Measurements from ENCODE around the gene NELL2. TPM values are rescaled to one million over a fixed set of nuclear protein-coding genes. Genes with fewer than 3 reads are reported as not detected.

The NELL2 gene
- total RNA-seq, 6 donors from 2014 or later: 1.1 to 19.3 (median 4.2) TPM

DNA sequence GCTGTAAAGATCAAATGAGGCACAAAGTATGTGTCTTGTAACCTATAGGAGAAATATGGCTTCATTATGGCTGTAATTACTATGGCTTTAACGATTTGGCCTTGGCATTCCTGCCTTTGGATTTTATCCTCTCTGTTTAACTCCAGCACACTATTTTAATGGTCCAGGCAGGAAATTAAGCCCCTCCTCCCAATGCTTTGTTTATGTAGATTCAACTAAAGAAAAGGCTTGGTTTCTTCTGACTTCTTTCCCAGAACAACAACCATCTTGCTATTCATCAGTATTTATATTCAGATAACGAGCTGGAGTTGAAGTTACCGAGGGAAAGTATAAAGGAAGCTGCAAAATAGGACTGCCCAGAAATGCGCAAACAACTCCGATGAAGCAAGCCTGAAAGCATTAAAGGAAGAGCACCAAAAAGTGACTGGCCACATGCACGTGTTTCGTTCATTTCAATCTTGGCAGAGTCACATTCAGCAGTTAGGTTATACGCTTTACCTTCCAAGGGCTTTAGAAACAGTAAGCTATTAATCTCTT is 104.6 kb downstream of the NELL2 start:
- DNase-seq (no peak), ATAC-seq (ENCODE audit: low FRiP score in 2 of 2) (no peak)
- TF ChIP-seq EP300 (IDR thresholded peaks at IDR 0.05) (no peak), POLR2A (IDR thresholded peaks at IDR 0.05) (no peak), POLR2AphosphoS5 (IDR thresholded peaks at IDR 0.05) (no peak), CTCF (IDR thresholded peaks at IDR 0.05) (no peak)
- 63 to 71% methylated on average over 8 of the region's 8 CpGs for WGBS, 2 donors
- no peak overlapping the region for H3K27ac ChIP-seq
- H3K27me3 ChIP-seq: no peaks in the 10 kb centered on the region
- H3K4me1 ChIP-seq: no peaks in the 10 kb centered on the region
- no peaks in the 10 kb centered on the region for H3K36me3 ChIP-seq
- H3K4me3 ChIP-seq: no peak overlapping the region
- H3K9me3 ChIP-seq: no peaks in the 10 kb centered on the region

- no peaks in the 10 kb centered on the region for H3K9me3 ChIP-seq
- 90 to 96% methylated on average over 3 of the region's 3 CpGs for WGBS, 2 donors
- no peaks in the 10 kb centered on the region for H3K27me3 ChIP-seq
- H3K4me3 ChIP-seq: no peak overlapping the region
- no peaks in the 10 kb centered on the region for H3K36me3 ChIP-seq
- TF ChIP-seq POLR2AphosphoS5 (IDR thresholded peaks at IDR 0.05) (no peak), EP300 (IDR thresholded peaks at IDR 0.05) (no peak), POLR2A (IDR thresholded peaks at IDR 0.05) (no peak), CTCF (IDR thresholded peaks at IDR 0.05) (no peak)
- ATAC-seq (ENCODE audit: low FRiP score in 2 of 2): no peak
- no peak for DNase-seq
- H3K27ac ChIP-seq: no peak overlapping the region
- no peaks in the 10 kb centered on the region for H3K4me1 ChIP-seq
Observed at GRCh38 chr12:44765796-44766195, 110.3 kb downstream of the NELL2 start.

- no peaks in the 10 kb centered on the region for H3K9me3 ChIP-seq
- no peak overlapping the region for H3K4me3 ChIP-seq
- TF ChIP-seq POLR2A (IDR thresholded peaks at IDR 0.05) (no peak), POLR2AphosphoS5 (IDR thresholded peaks at IDR 0.05) (no peak)
- H3K36me3 ChIP-seq: no peaks in the 10 kb centered on the region
- WGBS, 2 donors: 68 to 89% methylated on average over 3 of the region's 3 CpGs
- DNase-seq (no peak), ATAC-seq (ENCODE audit: low FRiP score in 2 of 2) (no peak)
- H3K4me1 ChIP-seq: no peaks in the 10 kb centered on the region
- no peak overlapping the region for H3K27ac ChIP-seq
- H3K27me3 ChIP-seq: no peaks in the 10 kb centered on the region
Observed at GRCh38 chr12:44763021-44763420, 113.1 kb downstream of the NELL2 start.

GRCh38 chr12:44759289-44759688 is 116.8 kb downstream of the NELL2 start:
- H3K27ac ChIP-seq: no peak overlapping the region
- DNase-seq: no peak
- no peak overlapping the region for H3K4me3 ChIP-seq
- no peaks in the 10 kb centered on the region for H3K9me3 ChIP-seq
- no peak for ATAC-seq (ENCODE audit: low FRiP score in 2 of 2)
- no peaks in the 10 kb centered on the region for H3K4me1 ChIP-seq
- no peaks in the 10 kb centered on the region for H3K27me3 ChIP-seq
- H3K36me3 ChIP-seq: no peaks in the 10 kb centered on the region
- no peak for TF ChIP-seq POLR2A (IDR thresholded peaks at IDR 0.05)
- no peak for TF ChIP-seq POLR2AphosphoS5 (IDR thresholded peaks at IDR 0.05)
- no peak for TF ChIP-seq CTCF (IDR thresholded peaks at IDR 0.05)
- TF ChIP-seq EP300 (IDR thresholded peaks at IDR 0.05): no peak
- 86% methylated on average over 1 of the region's 1 CpG for WGBS, 2 donors

- 91 to 98% methylated on average over 3 of the region's 3 CpGs for WGBS, 2 donors
- TF ChIP-seq CTCF (IDR thresholded peaks at IDR 0.05) (no peak), POLR2AphosphoS5 (IDR thresholded peaks at IDR 0.05) (no peak), POLR2A (IDR thresholded peaks at IDR 0.05) (no peak), EP300 (IDR thresholded peaks at IDR 0.05) (no peak)
- Histone ChIP-seq H3K4me3 (no peak overlapping the region), H3K36me3 (no peaks in the 10 kb centered on the region), H3K27me3 (no peaks in the 10 kb centered on the region), H3K4me1 (no peaks in the 10 kb centered on the region), H3K9me3 (no peaks in the 10 kb centered on the region), H3K27ac (no peak overlapping the region)
- ATAC-seq (ENCODE audit: low FRiP score in 2 of 2): no peak
- DNase-seq: no peak
Observed at GRCh38 chr12:44750468-44750867, 125.6 kb downstream of the NELL2 start.

Data from upper lobe of left lung (tissue), 6 donors.